Measurements from ENCODE around the gene RNU6-9. TPM values are rescaled to one million over a fixed set of nuclear protein-coding genes. Genes with fewer than 3 reads are reported as not detected.

Gene RNU6-9
- total RNA-seq, 1 experiment from 2014 or later: not detected

GRCh38 chr19:903266-903797, 10.0 kb downstream of the RNU6-9 start:
- DNase-seq (ENCODE audit: low spot score) (no peak), ATAC-seq (no peak)
- H3K36me3 Mint-ChIP-seq: 0 out of 2 replicates have a peak, but pooled peaks cover 3% of the 10 kb centered on the region
- peaks cover 2% of the 10 kb centered on the region; the same call in 1 of the 2 replicates for H3K4me1 Mint-ChIP-seq
- no peaks in the 10 kb centered on the region for H3K9me3 Mint-ChIP-seq
- ChIA-PET CTCF (interaction anchor here (1.0 to 1.4 kb wide), 4 partner anchors 19 to 97 kb away, joined by 3 read pairs; partner anchors contain the start of gene GRIN3B), POLR2A (no interaction called here)
- no peak for TF ChIP-seq OVOL2 (CRISPR knock-in tag; IDR thresholded peaks at IDR 0.05; ENCODE audit: borderline replicate concordance)
- TF ChIP-seq CBFB (CRISPR knock-in tag; IDR thresholded peaks at IDR 0.05; ENCODE audit: low read depth): no peak
- no peak for TF ChIP-seq ESRRA (CRISPR knock-in tag; IDR thresholded peaks at IDR 0.05; ENCODE audit: borderline replicate concordance)
- no peak for TF ChIP-seq ZNF512 (CRISPR knock-in tag; IDR thresholded peaks at IDR 0.05; ENCODE audit: borderline replicate concordance)
- no peak for TF ChIP-seq GTF2I (CRISPR knock-in tag; conservative IDR thresholded peaks at IDR 0.05)
- TF ChIP-seq STAT6 (CRISPR knock-in tag; conservative IDR thresholded peaks at IDR 0.05; ENCODE audit: low read depth): no peak
- no peak for TF ChIP-seq SMAD3 (CRISPR knock-in tag; IDR thresholded peaks at IDR 0.05; ENCODE audit: borderline replicate concordance)
- no peak for TF ChIP-seq E2F5 (CRISPR knock-in tag; IDR thresholded peaks at IDR 0.05)
- TF ChIP-seq CREB1 (CRISPR knock-in tag; IDR thresholded peaks at IDR 0.05): no peak
- TF ChIP-seq ZNF532 (CRISPR knock-in tag; IDR thresholded peaks at IDR 0.05; ENCODE audit: borderline replicate concordance): no peak
- no peak for TF ChIP-seq SP1 (CRISPR knock-in tag; conservative IDR thresholded peaks at IDR 0.05)
- no peak for TF ChIP-seq ZMAT4 (CRISPR knock-in tag; IDR thresholded peaks at IDR 0.05)
- TF ChIP-seq ATF1 (CRISPR knock-in tag; IDR thresholded peaks at IDR 0.05): no peak
- TF ChIP-seq ERG (CRISPR knock-in tag; IDR thresholded peaks at IDR 0.05): no peak
- TF ChIP-seq NFE2L1 (CRISPR knock-in tag; IDR thresholded peaks at IDR 0.05): no peak
- TF ChIP-seq EMX1 (CRISPR knock-in tag; IDR thresholded peaks at IDR 0.05): no peak
- no peak for TF ChIP-seq NR1H2 (CRISPR knock-in tag; IDR thresholded peaks at IDR 0.05)
- H3K27ac Mint-ChIP-seq: no peak overlapping the region
- H3K4me3 Mint-ChIP-seq: no peak overlapping the region
- no peaks in the 10 kb centered on the region for H3K27me3 Mint-ChIP-seq (ENCODE audit: low read depth)

Measured in WTC11 (cell line).